ENCODE data around the gene LDLRAD2.

GRCh38 chr1:21804536-21804935, 7.5 kb upstream of the LDLRAD2 start:
- TF ChIP-seq CTCF (conservative IDR thresholded peaks at IDR 0.05 in 1 of 2, IDR thresholded peaks at IDR 0.05 in 1 of 2; ENCODE audit: low read depth in 1 of 2, low read length in 2 of 2) (no peak), EZH2 (IDR thresholded peaks at IDR 0.05; ENCODE audit: low read length, missing control alignments) (no peak)

All from fibroblast of lung (primary cell).